Endodermal cell (in vitro differentiated cells): ENCODE results near the gene CLMN. TPM values are rescaled to one million over a fixed set of nuclear protein-coding genes. Genes with fewer than 3 reads are reported as not detected.

Experiments
- DNase-seq: peaks from one replicate; pipeline ENCODE4 v3.0.0-alpha.2; 2017
- H3K27ac ChIP-seq: 2 replicates; pipeline ENCODE4 v1.5.1; 2013; ENCODE audit warnings: mild to moderate bottlenecking, low read depth, low read length, moderate library complexity
- H3K27me3 ChIP-seq: 2 replicates; pipeline ENCODE4 v1.6.1; 2013; ENCODE audit warnings: mild to moderate bottlenecking, low read length, moderate library complexity; ENCODE audit not compliant: insufficient read depth, control insufficient read depth, poor library complexity, severe bottlenecking
- H3K36me3 ChIP-seq: 2 replicates; pipeline ENCODE4 v1.7.0; 2013; ENCODE audit warnings: mild to moderate bottlenecking, low read length, moderate library complexity; ENCODE audit not compliant: control insufficient read depth, insufficient read depth
- H3K4me1 ChIP-seq: one replicate; pipeline ENCODE4 v1.7.0; 2013; ENCODE audit warnings: low read length; ENCODE audit not compliant: control insufficient read depth, insufficient read depth
- H3K4me3 ChIP-seq: 2 replicates; pipeline ENCODE4 v1.5.1; 2013; ENCODE audit warnings: mild to moderate bottlenecking, low read length, moderate library complexity
- H3K9ac ChIP-seq: 2 replicates; pipeline ENCODE4 v1.6.1; 2013; ENCODE audit warnings: mild to moderate bottlenecking, low read length, moderate library complexity; ENCODE audit not compliant: poor library complexity, severe bottlenecking; ENCODE audit errors: extremely low read depth
- H3K9me3 ChIP-seq: 2 replicates; pipeline ENCODE4 v1.6.1; 2013; ENCODE audit warnings: mild to moderate bottlenecking, low read length, moderate library complexity; ENCODE audit not compliant: control insufficient read depth
- H3K27ac Mint-ChIP-seq: 2 replicates; pipeline ENCODE4 v1.8.0; 2020; ENCODE audit warnings: mixed read lengths
- H3K27me3 Mint-ChIP-seq: 2 replicates; pipeline ENCODE4 v1.8.0; 2021; ENCODE audit warnings: mild to moderate bottlenecking, mixed read lengths; ENCODE audit not compliant: insufficient read depth
- H3K36me3 Mint-ChIP-seq: 2 replicates; pipeline ENCODE4 v1.8.0; 2020; ENCODE audit warnings: low read depth, mixed read lengths
- H3K4me1 Mint-ChIP-seq: 2 replicates; pipeline ENCODE4 v1.8.0; 2020; ENCODE audit warnings: mixed read lengths
- H3K4me3 Mint-ChIP-seq: 2 replicates; pipeline ENCODE4 v1.8.0; 2020; ENCODE audit warnings: mild to moderate bottlenecking, moderate library complexity, mixed read lengths
- H3K9me3 Mint-ChIP-seq: 2 replicates; pipeline ENCODE4 v1.8.0; 2020; ENCODE audit warnings: mild to moderate bottlenecking, mixed read lengths
- CTCF ChIP-seq: fragments of 200-600 bp; sonication (generic); conservative IDR thresholded peaks from 2 replicates; pipeline ENCODE4 v1.5.0; 2021; ENCODE audit warnings: antibody characterized with exemption, mild to moderate bottlenecking
- WGBS, 2 experiments: methylation state at CpG; one replicate each; pipeline versions ENCODE4 v1.1.5 to v1.1.7; 2013; ENCODE audit warnings: missing lambda C conversion rate in 2 of 2, mixed read lengths in 1 of 2; ENCODE audit not compliant: insufficient coverage in 1 of 2, insufficient read length in 1 of 2; 5-methylcytosine and 5-hydroxymethylcytosine counted together
- total RNA-seq, 2 donors: library from RNA; stranded (reverse); fragmentation: NEBNext Ultra II Directional in 1 of 2; extraction: Animal tissue kit (Norgen Biotek cat#: 25700) in 1 of 2; gene quantifications; 2 replicates in 1 of 2; 3 replicates in 1 of 2; pipeline ENCODE4 v1.2.1, GENCODE V29; 2021

Gene CLMN
- total RNA-seq, 2 donors from 2014 or later = 9.5 to 11.7 TPM

GRCh38 chr14:95261616-95262510 is 57.8 kb downstream of the CLMN start:
- no peak for TF ChIP-seq CTCF
- H3K27me3 Mint-ChIP-seq = no peaks in the 10 kb centered on the region
- Histone ChIP-seq H3K9ac (no peak overlapping the region), H3K27me3 (no peaks in the 10 kb centered on the region), H3K27ac (no peak overlapping the region), H3K4me3 (no peak overlapping the region), H3K9me3 (no peaks in the 10 kb centered on the region), H3K4me1 (no peaks in the 10 kb centered on the region), H3K36me3 (no peaks in the 10 kb centered on the region)
- H3K9me3 Mint-ChIP-seq = no peaks in the 10 kb centered on the region
- 92 to 93% methylated on average over 14 to 16 of the region's 16 CpGs for WGBS, 2 experiments
- H3K36me3 Mint-ChIP-seq = no peaks in the 10 kb centered on the region
- H3K27ac Mint-ChIP-seq = no peak overlapping the region
- no peak overlapping the region for H3K4me3 Mint-ChIP-seq
- peaks cover 14% of the 10 kb centered on the region for H3K4me1 Mint-ChIP-seq
- DNase-seq = no peak

GRCh38 chr14:95260537-95261361 is 59.0 kb downstream of the CLMN start:
- Mint-ChIP-seq H3K9me3 (no peaks in the 10 kb centered on the region), H3K27me3 (no peaks in the 10 kb centered on the region), H3K4me1 (peaks cover 24% of the 10 kb centered on the region), H3K27ac (no peak overlapping the region), H3K36me3 (no peaks in the 10 kb centered on the region), H3K4me3 (no peak overlapping the region)
- no peak for DNase-seq
- Histone ChIP-seq H3K9ac (no peak overlapping the region), H3K9me3 (no peaks in the 10 kb centered on the region), H3K36me3 (no peaks in the 10 kb centered on the region), H3K4me3 (no peak overlapping the region), H3K27me3 (no peaks in the 10 kb centered on the region), H3K27ac (no peak overlapping the region), H3K4me1 (peaks cover 8% of the 10 kb centered on the region)
- no peak for TF ChIP-seq CTCF
- WGBS, 2 experiments = 91 to 93% methylated on average over 18 to 19 of the region's 19 CpGs

GRCh38 chr14:95258754-95259593 is 60.7 kb downstream of the CLMN start:
- no peak overlapping the region for H3K9ac ChIP-seq
- Mint-ChIP-seq H3K4me3 (no peak overlapping the region), H3K4me1 (peaks cover 27% of the 10 kb centered on the region), H3K36me3 (no peaks in the 10 kb centered on the region), H3K27me3 (no peaks in the 10 kb centered on the region), H3K9me3 (no peaks in the 10 kb centered on the region), H3K27ac (no peak overlapping the region)
- peaks cover 8% of the 10 kb centered on the region for H3K4me1 ChIP-seq
- H3K4me3 ChIP-seq = no peak overlapping the region
- 78 to 82% methylated on average over 7 to 12 of the region's 12 CpGs for WGBS, 2 experiments
- no peak overlapping the region for H3K27ac ChIP-seq
- DNase-seq = peak; percentile 49
- H3K36me3 ChIP-seq = no peaks in the 10 kb centered on the region
- H3K9me3 ChIP-seq = no peaks in the 10 kb centered on the region
- H3K27me3 ChIP-seq = no peaks in the 10 kb centered on the region
- peak; percentile 31 for TF ChIP-seq CTCF
